K562 (cell line): Measurements from ENCODE around the gene KCNQ2. TPM values are rescaled to one million over a fixed set of nuclear protein-coding genes. Genes with fewer than 3 reads are reported as not detected.

Experiments
- ATAC-seq: fragments of 200-7000 bp; cut with Tn5 transposase; 3 replicates; pipeline ENCODE4 v1.9.1; 2020; ENCODE audit warnings: moderate library complexity
- BruUV-seq: library from RNA; stranded (reverse); fragments of 400-500 nt; replicated peaks from 2 replicates; lab custom pipeline; 2021; lab: Mats Ljungman, UMichigan
- CTCF ChIA-PET: fragments of 300-600 bp; formaldehyde crosslinking; extraction: SDS; loops from one replicate; lab custom pipeline; 2021; ENCODE audit warnings: low intra/inter-chr PET ratio; lab: Yijun Ruan, JAX
- POLR2A ChIA-PET: fragments of 300-600, 350-650 bp; sonication (Branson Sonifier 250); formaldehyde crosslinking; extraction: SDS; loops from one replicate; lab custom pipeline; 2021; ENCODE audit warnings: antibody characterized with exemption, inconsistent platforms; lab: Yijun Ruan, JAX
- DNase-seq, 4 experiments: peaks; one replicate each; pipeline versions ENCODE4 v3.0.0 to v3.0.0-alpha.2; 2011 to 2018; ENCODE audit warnings: low spot score in 3 of 4, mixed read lengths in 3 of 4; ENCODE audit errors: extremely low read depth in 1 of 4
- FAIRE-seq: peaks from 2 replicates; lab custom pipeline; 2011; peaks lifted over from hg19 to GRCh38; lab: Jason Lieb, UNC
- H2AFZ ChIP-seq: 2 replicates; pipeline ENCODE4 v1.6.0; 2011; ENCODE audit warnings: low read depth, low read length, control low read depth, inconsistent platforms
- H3K27ac ChIP-seq: fragments of 200-600 bp; 3 replicates; pipeline ENCODE4 v1.8.0; 2011; ENCODE audit warnings: low read depth, mild to moderate bottlenecking, control low read depth, inconsistent platforms, low read length, moderate library complexity, mixed read lengths; ENCODE audit errors: extremely low read depth
- H3K27me3 ChIP-seq, 2 experiments: fragments of 300-600 bp in 1 of 2; 2 replicates in 1 of 2; 3 replicates in 1 of 2; pipeline versions ENCODE4 v1.6.0 to v1.8.0; 2011; ENCODE audit warnings: inconsistent platforms in 2 of 2, low read length in 2 of 2, mild to moderate bottlenecking in 1 of 2, mixed read lengths in 1 of 2, moderate library complexity in 1 of 2; ENCODE audit not compliant: control insufficient read depth in 2 of 2, insufficient read depth in 2 of 2
- H3K36me3 ChIP-seq: fragments of 300-600 bp; 3 replicates; pipeline ENCODE4 v1.8.0; 2011; ENCODE audit warnings: mild to moderate bottlenecking, low read length, inconsistent platforms; ENCODE audit not compliant: control insufficient read depth, insufficient read depth
- H3K4me1 ChIP-seq, 2 experiments: fragments of 200-600 bp in 1 of 2; replicated peaks in 1 of 2; 2 replicates in 1 of 2; 3 replicates in 1 of 2; pipeline versions ENCODE4 v1.5.1 to v1.8.0; 2011; ENCODE audit warnings: inconsistent platforms in 2 of 2, low read length in 2 of 2, mild to moderate bottlenecking in 1 of 2, mixed read lengths in 1 of 2, moderate library complexity in 1 of 2; ENCODE audit not compliant: control insufficient read depth in 2 of 2, insufficient read depth in 2 of 2
- H3K4me2 ChIP-seq: 2 replicates; pipeline ENCODE4 v1.6.1; 2011; ENCODE audit warnings: low read length, control low read depth, inconsistent platforms, mixed read lengths; ENCODE audit not compliant: insufficient read depth
- H3K4me3 ChIP-seq: fragments of 200-600 bp; sonication (generic), shearing (Covaris generic); 2 replicates; pipeline ENCODE4 v1.5.1; 2016; ENCODE audit warnings: control low read depth, inconsistent platforms
- H3K79me2 ChIP-seq: fragments of 200-600 bp; 3 replicates; pipeline ENCODE4 v1.8.0; 2011; ENCODE audit warnings: low read length, inconsistent platforms; ENCODE audit not compliant: control insufficient read depth, insufficient read depth
- H3K9ac ChIP-seq, 2 experiments: 2 replicates each; pipeline versions ENCODE4 v1.6.0 to v1.6.1; 2011; ENCODE audit warnings: low read depth in 2 of 2, low read length in 2 of 2, control low read depth in 1 of 2, inconsistent platforms in 1 of 2, mild to moderate bottlenecking in 1 of 2, mixed read lengths in 1 of 2; ENCODE audit not compliant: insufficient read depth in 1 of 2
- H3K9me1 ChIP-seq: one replicate; pipeline ENCODE4 v1.6.0; 2011; ENCODE audit warnings: inconsistent platforms, mild to moderate bottlenecking, low read length, moderate library complexity; ENCODE audit not compliant: control insufficient read depth, insufficient read depth
- H3K9me3 ChIP-seq: replicated peaks from 2 replicates; pipeline ENCODE4 v1.5.1; 2011; ENCODE audit warnings: low read depth, low read length, inconsistent platforms; ENCODE audit not compliant: control insufficient read depth, insufficient read depth
- H4K20me1 ChIP-seq: replicated peaks from 2 replicates; pipeline ENCODE4 v1.6.1; 2011; ENCODE audit warnings: low read length, inconsistent platforms, mixed read lengths; ENCODE audit not compliant: control insufficient read depth, insufficient read depth
- ZBTB1 ChIP-seq: sonication (generic); formaldehyde crosslinking; IDR thresholded peaks from 2 replicates; pipeline ENCODE4 v1.8.1; 2023; ENCODE audit warnings: missing genetic modification reagents, low read depth, mild to moderate bottlenecking, borderline replicate concordance
- ZNF263 ChIP-seq: sonication (generic); formaldehyde crosslinking; IDR thresholded peaks from 2 replicates; pipeline ENCODE4 v1.8.0; 2022; ENCODE audit warnings: mild to moderate bottlenecking, missing genetic modification reagents, borderline replicate concordance
- WGBS: fragments of 100-300 bp; shearing (Covaris generic); methylation state at CpG from one replicate; pipeline ENCODE4 v1.1.6; 2016; ENCODE audit warnings: low coverage, mixed read lengths; ENCODE audit not compliant: insufficient coverage; ENCODE audit errors: missing lambda C conversion rate; 5-methylcytosine and 5-hydroxymethylcytosine counted together
- in situ Hi-C: fragments of 300-500 bp; cut with MboI; formaldehyde crosslinking; loops from 4 replicates; pipeline ENCODE4 v1.15.0; 2018; ENCODE audit warnings: inconsistent platforms, mixed read lengths
- intact Hi-C: fragments of 100-400 bp; cut with micrococcal nuclease; formaldehyde crosslinking; loops from 2 replicates; pipeline ENCODE4 v1.14.2; 2022
- polyA plus RNA-seq, 8 experiments: library from polyadenylated mRNA; depleted of rRNA in 4 of 8; stranded (reverse) in 5 of 8; unstranded in 3 of 8; fragments of >200 nt; fragmentation: Nextera tagmentation in 2 of 8; fragmentation: Illumina TruSeq in 1 of 8; extraction: Ambion mirVana in 2 of 8; extraction: Trizol in 1 of 8; gene quantifications; 2 replicates each; pipeline versions ENCODE4 v1.2.1 to v1.2.3, GENCODE V29; 2011 to 2014; ENCODE audit warnings: inconsistent platforms in 1 of 8, missing spikeins in 1 of 8
- total RNA-seq, 7 experiments: library from RNA; depleted of rRNA in 6 of 7; stranded (reverse); fragments of >200 nt in 6 of 7; fragmentation: Illumina TruSeq in 2 of 7; extraction: Trizol in 2 of 7; gene quantifications; 2 replicates each; pipeline versions ENCODE4 v1.2.1 to v1.2.3, GENCODE V29; 2011 to 2021; ENCODE audit warnings: low replicate concordance in 1 of 7
- TF ChIP-seq, protein P1 (sequence below): fragments of 450-650 bp; IDR thresholded peaks from 2 replicates; pipeline ENCODE4 v1.7.0; 2016; ENCODE audit warnings: borderline replicate concordance

The KCNQ2 gene
- total and polyA plus RNA-seq, 9 of the 15 experiments (the other 6 are each of a cell fraction or from before 2014, with no cell fraction given), result 0.13 to 0.16 TPM; not detected in 7

DNA sequence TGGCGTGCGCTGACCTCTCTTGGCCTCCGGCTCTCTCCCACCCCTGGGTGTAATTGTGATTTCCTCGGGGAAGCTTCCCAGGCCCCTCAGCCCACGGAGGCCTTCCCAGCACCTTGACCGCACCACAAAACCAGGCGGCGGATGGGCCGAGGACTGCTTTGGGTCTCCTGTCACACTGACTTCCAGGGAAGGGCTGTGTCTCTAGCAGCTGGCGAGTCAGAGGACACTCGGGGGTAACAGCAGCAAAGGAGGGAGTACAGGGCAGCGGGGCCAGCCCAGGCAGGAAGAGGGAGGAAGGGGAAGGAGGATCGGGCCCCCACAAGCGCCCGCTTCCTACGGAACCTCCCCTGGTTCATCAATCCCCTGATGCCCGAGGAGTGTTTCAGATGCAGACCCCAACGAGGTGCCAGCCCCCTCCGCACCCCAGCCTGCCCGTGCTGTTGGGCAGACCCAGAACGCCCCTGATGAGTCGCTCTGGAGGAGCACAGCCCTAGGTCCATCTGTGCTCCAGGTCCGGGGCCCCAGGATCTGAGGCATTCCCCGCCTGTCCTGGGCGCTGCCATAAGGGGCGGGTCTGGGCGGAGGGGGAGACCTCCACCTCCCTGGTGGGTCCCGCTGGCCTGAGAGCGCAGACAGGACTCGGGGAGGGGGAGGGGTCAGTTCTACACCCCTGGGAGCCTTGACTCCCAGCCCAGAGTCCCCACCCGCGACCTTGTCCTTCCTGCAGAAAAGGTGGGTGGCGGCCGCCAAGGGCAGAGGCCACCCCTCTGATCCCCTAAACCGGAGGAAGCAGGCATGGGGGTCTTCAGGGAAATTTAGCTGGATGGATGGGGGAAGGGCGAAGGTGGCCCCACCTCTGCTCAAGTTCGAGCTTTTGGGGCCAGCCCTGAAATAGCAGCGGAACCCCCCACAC lies 112.3 kb downstream of the KCNQ2 start (continued):
- TF ChIP-seq, protein P1, sequence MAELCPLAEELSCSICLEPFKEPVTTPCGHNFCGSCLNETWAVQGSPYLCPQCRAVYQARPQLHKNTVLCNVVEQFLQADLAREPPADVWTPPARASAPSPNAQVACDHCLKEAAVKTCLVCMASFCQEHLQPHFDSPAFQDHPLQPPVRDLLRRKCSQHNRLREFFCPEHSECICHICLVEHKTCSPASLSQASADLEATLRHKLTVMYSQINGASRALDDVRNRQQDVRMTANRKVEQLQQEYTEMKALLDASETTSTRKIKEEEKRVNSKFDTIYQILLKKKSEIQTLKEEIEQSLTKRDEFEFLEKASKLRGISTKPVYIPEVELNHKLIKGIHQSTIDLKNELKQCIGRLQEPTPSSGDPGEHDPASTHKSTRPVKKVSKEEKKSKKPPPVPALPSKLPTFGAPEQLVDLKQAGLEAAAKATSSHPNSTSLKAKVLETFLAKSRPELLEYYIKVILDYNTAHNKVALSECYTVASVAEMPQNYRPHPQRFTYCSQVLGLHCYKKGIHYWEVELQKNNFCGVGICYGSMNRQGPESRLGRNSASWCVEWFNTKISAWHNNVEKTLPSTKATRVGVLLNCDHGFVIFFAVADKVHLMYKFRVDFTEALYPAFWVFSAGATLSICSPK, result no peak

DNA sequence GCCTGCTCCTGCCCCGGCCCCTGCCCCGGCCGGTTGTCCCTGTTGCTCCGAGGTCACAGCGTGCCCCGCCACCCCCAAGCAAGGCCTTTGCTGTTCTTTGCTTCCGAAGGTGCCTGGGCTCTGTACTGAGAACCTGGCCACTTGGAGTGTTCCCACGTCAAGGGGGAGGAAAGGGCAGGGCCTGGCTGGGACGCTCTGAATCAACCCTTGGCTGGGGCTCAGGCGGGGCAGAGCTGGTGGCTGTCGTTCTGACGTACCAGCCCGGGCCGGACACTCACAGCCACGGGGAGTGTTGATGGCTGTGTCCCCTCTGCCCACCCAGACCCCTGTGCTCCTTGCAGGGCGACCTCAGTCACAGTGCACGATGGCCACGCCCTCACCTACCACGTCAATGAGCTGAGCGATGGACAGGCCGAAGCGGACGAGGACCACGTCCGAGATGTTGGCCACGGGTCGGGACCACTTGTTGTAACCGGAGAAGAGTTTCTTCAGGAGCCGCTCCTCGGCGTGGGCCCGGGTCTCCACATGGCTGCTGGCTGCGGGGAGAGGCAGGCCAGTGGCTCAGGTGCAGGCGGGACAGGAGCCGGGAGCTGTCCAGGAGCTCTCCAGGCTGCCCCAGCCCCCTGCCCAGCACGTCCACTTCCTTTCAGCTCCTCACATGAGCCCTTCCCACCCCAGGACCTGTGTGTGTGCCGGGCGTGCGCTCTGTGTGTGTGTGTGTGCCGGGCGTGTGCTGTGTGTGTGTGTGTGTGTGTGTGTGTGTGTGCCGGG lies 113.1 kb downstream of the KCNQ2 start:
- in situ Hi-C loops, result no loop called here
- no peak overlapping the region for H3K9ac ChIP-seq
- no peaks in the 10 kb centered on the region for H3K36me3 ChIP-seq
- BruUV-seq, result no TSS peak
- DNase-seq, result no peak
- CTCF ChIA-PET, result no interaction called here
- TF ChIP-seq ZBTB1 (CRISPR knock-in tag) (no peak), ZNF263 (CRISPR knock-in tag) (0 out of 2 replicates have a peak, but pooled peaks have one; percentile 9)
- TF ChIP-seq, all 486 proteins: peak for 1
- Histone ChIP-seq H3K9me3 (no peaks in the 10 kb centered on the region), H3K4me2 (no peak overlapping the region), H2AFZ (no peak overlapping the region), H3K27ac (no peak overlapping the region), H3K4me1 (peaks cover 0 to 24% of the 10 kb centered on the region in 2 experiments; a peak in 2 of 5 replicates), H3K79me2 (no peaks in the 10 kb centered on the region), H4K20me1 (no peaks in the 10 kb centered on the region), H3K27me3 (peaks cover 0 to 20% of the 10 kb centered on the region in 2 experiments; a peak in 3 of 5 replicates), H3K4me3 (no peak overlapping the region), H3K9me1 (no peaks in the 10 kb centered on the region)
- ATAC-seq, result no peak
- intact Hi-C loops, result no loop called here
- FAIRE-seq, result no peak
- WGBS, result 10% methylated on average over 37 of the region's 42 CpGs
- POLR2A ChIA-PET, result interaction anchor here (0.5 kb wide), 1 partner anchor 299 kb away, joined by 4 read pairs; no protein-coding TSS in a partner anchor
